GM12865 (cell line): ENCODE data around the gene MRGPRX3.

ENCODE experiments used
- DNase-seq: peaks from one replicate; pipeline ENCODE4 v3.0.0; 2010; ENCODE audit warnings: low read depth
- H3K4me3 ChIP-seq: 2 replicates; pipeline ENCODE4 v1.5.1; 2011; ENCODE audit warnings: mild to moderate bottlenecking, low read depth, low read length, control low read depth
- TF ChIP-seq, protein P1 (sequence below): IDR thresholded peaks from 2 replicates; pipeline ENCODE4 v1.5.1; 2011; ENCODE audit warnings: low read length, control low read depth, low read depth, inconsistent platforms; ENCODE audit not compliant: insufficient read depth; ENCODE audit errors: missing control alignments

MRGPRX3 gene

DNA sequence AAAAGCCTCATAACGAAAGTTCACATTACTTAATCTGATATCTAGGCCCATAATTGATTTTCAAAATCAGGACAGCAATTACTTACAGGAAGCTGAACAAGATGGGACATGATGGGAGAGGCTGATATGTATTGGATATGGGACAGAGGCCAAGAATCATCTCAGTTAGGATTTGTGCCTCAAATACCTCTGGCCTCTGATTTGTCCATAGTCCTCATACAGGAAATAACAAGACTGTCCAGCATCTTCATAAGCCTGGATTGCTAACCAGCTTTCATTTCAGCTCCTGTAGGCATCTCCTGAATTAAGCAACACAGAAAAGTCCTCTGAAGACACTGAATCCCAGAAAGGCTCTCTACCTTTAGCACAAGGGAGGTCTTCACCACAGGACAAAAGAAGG, 36.0 kb downstream of the MRGPRX3 start:
- H3K4me3 ChIP-seq: no peak overlapping the region
- DNase-seq: no peak
- TF ChIP-seq, protein P1, sequence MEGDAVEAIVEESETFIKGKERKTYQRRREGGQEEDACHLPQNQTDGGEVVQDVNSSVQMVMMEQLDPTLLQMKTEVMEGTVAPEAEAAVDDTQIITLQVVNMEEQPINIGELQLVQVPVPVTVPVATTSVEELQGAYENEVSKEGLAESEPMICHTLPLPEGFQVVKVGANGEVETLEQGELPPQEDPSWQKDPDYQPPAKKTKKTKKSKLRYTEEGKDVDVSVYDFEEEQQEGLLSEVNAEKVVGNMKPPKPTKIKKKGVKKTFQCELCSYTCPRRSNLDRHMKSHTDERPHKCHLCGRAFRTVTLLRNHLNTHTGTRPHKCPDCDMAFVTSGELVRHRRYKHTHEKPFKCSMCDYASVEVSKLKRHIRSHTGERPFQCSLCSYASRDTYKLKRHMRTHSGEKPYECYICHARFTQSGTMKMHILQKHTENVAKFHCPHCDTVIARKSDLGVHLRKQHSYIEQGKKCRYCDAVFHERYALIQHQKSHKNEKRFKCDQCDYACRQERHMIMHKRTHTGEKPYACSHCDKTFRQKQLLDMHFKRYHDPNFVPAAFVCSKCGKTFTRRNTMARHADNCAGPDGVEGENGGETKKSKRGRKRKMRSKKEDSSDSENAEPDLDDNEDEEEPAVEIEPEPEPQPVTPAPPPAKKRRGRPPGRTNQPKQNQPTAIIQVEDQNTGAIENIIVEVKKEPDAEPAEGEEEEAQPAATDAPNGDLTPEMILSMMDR: no peak

DNA sequence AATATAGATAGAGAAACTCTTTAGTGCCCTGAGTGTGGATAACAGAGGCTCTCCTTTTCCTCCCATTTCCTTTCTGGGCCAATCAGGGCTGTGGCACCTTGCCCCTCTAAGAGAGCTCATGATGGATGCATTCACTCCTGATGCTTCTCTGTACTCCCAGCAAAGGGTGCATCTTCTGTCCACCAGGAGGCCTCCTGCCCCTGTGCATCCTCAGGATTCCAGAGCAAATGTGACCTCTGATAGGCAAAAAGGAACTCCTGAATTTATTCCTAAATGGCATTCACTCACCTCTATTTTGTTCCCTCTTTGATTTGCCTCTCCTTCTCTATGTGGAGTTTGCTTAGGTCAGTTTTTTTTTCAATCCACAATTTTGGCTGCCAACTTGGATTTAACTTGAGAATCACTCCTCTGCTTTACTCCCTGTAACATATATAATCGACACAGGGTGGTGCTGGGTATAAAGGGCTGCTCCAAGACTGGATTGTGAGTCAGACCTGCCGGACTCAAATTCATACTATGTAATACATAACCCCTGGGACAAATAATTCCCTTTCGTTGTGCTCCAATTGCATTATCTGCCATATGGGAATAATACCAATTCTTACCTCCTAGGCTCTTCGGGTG, 39.1 kb downstream of the MRGPRX3 start:
- DNase-seq: peak; percentile 26
- TF ChIP-seq, protein P1: peak; percentile 50
- H3K4me3 ChIP-seq: no peak overlapping the region

DNA sequence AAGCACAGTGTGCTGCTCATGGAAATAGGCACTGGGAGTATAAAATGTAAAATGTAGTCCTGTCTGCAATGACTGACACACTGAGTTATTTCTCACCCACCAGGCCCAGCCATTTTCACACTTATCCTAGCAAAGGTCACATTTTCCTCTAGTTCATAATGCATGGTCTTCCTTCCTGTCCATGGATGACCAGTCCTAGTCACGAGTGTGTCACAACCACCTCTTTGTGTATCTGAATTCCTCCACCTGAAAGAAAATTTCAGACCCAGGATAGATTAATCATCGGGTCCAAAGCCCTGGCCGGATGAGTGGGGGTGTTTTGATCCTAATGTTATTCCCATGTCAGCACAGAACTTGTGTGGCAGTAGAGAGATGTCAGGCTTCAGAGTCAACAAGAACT, 40.3 kb downstream of the MRGPRX3 start, which contains the start of gene MRGPRX4:
MRGPRX4 (plus strand) TSS at position 172 of the 400 bp plus-strand sequence. CDS start 420 bp downstream, outside the sequence.
- DNase-seq: no peak

GRCh38 chr11:18173225-18173866, 41.0 kb downstream of the MRGPRX3 start:
- DNase-seq: no peak
- H3K4me3 ChIP-seq: no peak overlapping the region
- TF ChIP-seq, protein P1: no peak

More for the DNA sequence above, 40.3 kb downstream of the MRGPRX3 start, which contains the start of gene MRGPRX4:
- TF ChIP-seq, protein P1: no peak
- no peak within 1 kb of the TSS for H3K4me3 ChIP-seq
